ENCODE measurements around the gene DCP1B.

Gene DCP1B

GRCh38 chr12:1933342-1934051 lies 70.8 kb downstream of the DCP1B start:
- DNase-seq = no peak

- DNase-seq = no peak
Measured at GRCh38 chr12:1932264-1932777, 71.9 kb downstream of the DCP1B start.

GRCh38 chr12:1931642-1932041 lies 72.6 kb downstream of the DCP1B start:
- DNase-seq = no peak

GRCh38 chr12:1930803-1931597 lies 73.3 kb downstream of the DCP1B start:
- no peak for DNase-seq

- DNase-seq = no peak
Measured at GRCh38 chr12:1929985-1930802, 74.1 kb downstream of the DCP1B start.

GRCh38 chr12:1929241-1929984 lies 74.8 kb downstream of the DCP1B start:
- DNase-seq = no peak

- no peak for DNase-seq
Measured at GRCh38 chr12:1928439-1929121, 75.7 kb downstream of the DCP1B start.

- no peak for DNase-seq
Measured at GRCh38 chr12:1927751-1928351, 76.4 kb downstream of the DCP1B start.

GRCh38 chr12:1927051-1927680 lies 77.1 kb downstream of the DCP1B start:
- no peak for DNase-seq

- no peak for DNase-seq
Measured at GRCh38 chr12:1926251-1926657, 78.0 kb downstream of the DCP1B start.

- DNase-seq = no peak
Measured at GRCh38 chr12:1925684-1926006, 78.6 kb downstream of the DCP1B start.

- DNase-seq = no peak
Measured at GRCh38 chr12:1924996-1925683, 79.1 kb downstream of the DCP1B start.

- DNase-seq = no peak
Measured at GRCh38 chr12:1922985-1923384, 81.3 kb downstream of the DCP1B start.

GRCh38 chr12:1922075-1922709 lies 82.1 kb downstream of the DCP1B start:
- DNase-seq = no peak

GRCh38 chr12:1920971-1921370 lies 83.3 kb downstream of the DCP1B start:
- no peak for DNase-seq

GRCh38 chr12:1920436-1920835 lies 83.8 kb downstream of the DCP1B start:
- DNase-seq = no peak

- DNase-seq = no peak
Measured at GRCh38 chr12:1919763-1920162, 84.5 kb downstream of the DCP1B start.

- no peak for DNase-seq
Measured at GRCh38 chr12:1919284-1919683, 85.0 kb downstream of the DCP1B start.

- DNase-seq = no peak
Measured at GRCh38 chr12:1918884-1919236, 85.4 kb downstream of the DCP1B start.
